Skeletal muscle satellite cell (primary cell): Measurements from ENCODE around the gene LCE3D.
"Not testable (repeated sequence)": the region's sequence is repeated elsewhere in the genome, so short reads cannot be mapped to it uniquely, and the experiment has no call there.

Experiments used
- H3K27me3 ChIP-seq: 2 replicates; pipeline ENCODE4 v1.7.0; 2013; ENCODE audit warnings: low read length; ENCODE audit not compliant: control insufficient read depth, insufficient read depth
- H3K36me3 ChIP-seq: 2 replicates; pipeline ENCODE4 v1.7.0; 2013; ENCODE audit warnings: mild to moderate bottlenecking, control low read depth, low read length; ENCODE audit not compliant: insufficient read depth
- H3K4me1 ChIP-seq: 2 replicates; pipeline ENCODE4 v1.7.0; 2013; ENCODE audit warnings: low read length; ENCODE audit not compliant: control insufficient read depth, insufficient read depth
- H3K4me2 ChIP-seq: 2 replicates; pipeline ENCODE4 v1.7.0; 2013; ENCODE audit warnings: mild to moderate bottlenecking, low read length
- H3K4me3 ChIP-seq: 2 replicates; pipeline ENCODE4 v1.7.0; 2013; ENCODE audit warnings: low read length
- H3K9ac ChIP-seq: 2 replicates; pipeline ENCODE4 v1.7.0; 2013; ENCODE audit warnings: mild to moderate bottlenecking, low read depth, low read length, moderate library complexity
- H3K9me3 ChIP-seq: replicated peaks from 2 replicates; pipeline ENCODE4 v1.7.0; 2013; ENCODE audit warnings: mild to moderate bottlenecking, control low read depth, low read length

Gene LCE3D

DNA sequence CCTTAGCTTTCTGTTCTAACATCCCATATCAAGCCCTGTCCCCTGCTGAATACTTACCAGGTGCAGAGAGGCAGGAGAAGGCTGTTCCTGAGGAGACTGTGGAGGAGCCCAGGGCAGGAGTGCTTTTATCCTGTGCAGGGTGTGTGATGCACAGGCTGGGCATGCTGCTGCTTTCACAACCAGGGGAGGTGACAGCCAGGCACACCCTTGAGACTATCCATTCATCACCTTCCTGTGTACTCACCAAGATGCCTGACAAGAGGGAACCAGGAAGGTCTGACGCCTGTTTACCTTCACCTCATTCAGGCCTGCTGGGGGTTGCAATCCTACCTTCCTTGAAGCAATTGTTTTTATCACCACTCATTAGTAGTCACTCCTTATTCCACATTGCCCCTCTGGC lies 13.6 kb downstream of the LCE3D start, which contains the start of gene LCE3E:
Gene LCE3E, minus strand, starts transcription at position 100 of the 400 bp plus-strand sequence. CDS start 572 bp downstream, outside the sequence.
- H3K9me3 ChIP-seq, result no peaks in the 10 kb centered on the region
- H3K4me1 ChIP-seq, result no peaks in the 10 kb centered on the region

DNA sequence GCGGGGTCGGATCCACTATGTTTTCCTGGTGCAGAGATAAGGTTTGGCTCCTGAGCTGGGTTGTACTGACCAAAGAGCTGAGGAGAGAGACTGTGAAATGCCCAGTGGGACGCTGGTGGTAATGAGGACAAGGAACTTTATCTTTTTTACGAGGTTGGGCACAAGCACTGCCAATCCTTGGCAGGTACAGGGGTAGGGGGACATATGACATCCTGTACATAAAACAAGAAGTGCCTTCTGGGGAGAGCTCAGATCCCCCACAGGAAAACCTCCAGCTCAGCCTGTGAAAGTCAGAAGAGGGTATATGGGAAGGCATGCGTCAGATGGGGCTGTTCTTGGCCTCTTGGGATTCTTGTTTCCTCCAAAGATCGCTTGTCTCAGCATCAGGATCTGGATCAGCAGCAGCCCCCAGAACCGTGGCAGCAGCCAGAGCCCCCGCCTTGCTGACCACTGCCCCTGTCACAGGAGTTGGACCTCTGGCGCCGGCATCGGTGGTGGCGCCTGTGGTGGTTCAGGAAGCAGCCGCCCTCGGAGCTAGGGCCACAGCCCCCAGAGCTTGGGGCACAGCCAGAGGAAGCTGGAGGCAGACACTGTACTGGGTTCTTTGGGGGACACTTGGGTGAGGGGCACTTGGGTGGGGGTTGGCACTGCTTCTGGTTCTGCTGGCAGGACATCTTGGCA lies 14.6 kb downstream of the LCE3D start:
- no peak overlapping the region for H3K4me2 ChIP-seq
- H3K36me3 ChIP-seq, result no peaks in the 10 kb centered on the region
- no peaks in the 10 kb centered on the region for H3K4me1 ChIP-seq
- no peak overlapping the region for H3K9ac ChIP-seq
- H3K4me3 ChIP-seq, result no peak overlapping the region
- H3K9me3 ChIP-seq, result no peaks in the 10 kb centered on the region
- H3K27me3 ChIP-seq, result no peaks in the 10 kb centered on the region

More for the DNA sequence above, 13.6 kb downstream of the LCE3D start, which contains the start of gene LCE3E:
- H3K36me3 ChIP-seq, result no peaks in the 10 kb centered on the region
- H3K4me3 ChIP-seq, result no peak within 1 kb of the TSS
- no peak within 1 kb of the TSS for H3K9ac ChIP-seq
- no peaks in the 10 kb centered on the region for H3K27me3 ChIP-seq
- H3K4me2 ChIP-seq, result no peak within 1 kb of the TSS

DNA sequence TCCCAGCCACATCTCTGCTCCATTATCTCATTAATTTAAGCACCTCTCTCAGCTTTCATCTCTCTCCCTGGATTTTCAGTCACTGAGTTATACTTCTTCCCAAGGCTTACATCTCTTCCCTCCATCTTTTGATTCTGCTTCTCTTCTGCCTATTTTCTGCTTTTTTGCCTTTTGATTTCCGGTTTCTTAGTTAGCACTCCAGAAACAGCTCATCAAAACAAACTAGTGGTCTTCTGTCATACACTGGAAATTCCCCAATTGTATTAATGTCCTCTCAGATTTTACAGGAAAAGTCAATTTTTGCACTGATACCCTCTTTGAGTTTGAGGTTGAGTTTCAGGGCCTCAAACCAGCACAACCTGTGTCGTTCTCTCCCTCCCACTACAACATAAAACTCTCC lies 15.2 kb downstream of the LCE3D start:
- Histone ChIP-seq H3K4me2 (no peak overlapping the region), H3K36me3 (no peaks in the 10 kb centered on the region), H3K9me3 (no peaks in the 10 kb centered on the region), H3K9ac (no peak overlapping the region), H3K4me1 (no peaks in the 10 kb centered on the region), H3K4me3 (no peak overlapping the region), H3K27me3 (no peaks in the 10 kb centered on the region)

DNA sequence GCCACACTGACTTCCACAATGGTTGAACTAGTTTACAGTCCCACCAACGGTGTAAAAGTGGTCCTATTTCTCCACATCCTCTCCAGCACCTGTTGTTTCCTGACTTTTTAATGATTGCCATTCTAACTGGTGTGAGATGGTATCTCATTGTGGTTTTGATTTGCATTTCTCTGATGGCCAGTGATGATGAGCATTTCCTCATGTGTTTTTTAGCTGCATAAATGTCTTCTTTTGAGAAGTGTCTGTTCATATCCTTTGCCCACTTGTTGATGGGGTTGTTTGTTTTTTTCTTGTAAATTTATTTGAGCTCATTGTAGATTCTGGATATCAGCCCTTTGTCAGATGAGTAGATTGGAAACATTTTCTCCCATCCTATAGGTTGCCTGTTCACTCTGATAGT lies 32.0 kb downstream of the LCE3D start:
- not testable (repeated sequence) for H3K4me3 ChIP-seq, H3K9ac ChIP-seq, H3K4me2 ChIP-seq, H3K36me3 ChIP-seq, H3K4me1 ChIP-seq, H3K27me3 ChIP-seq, H3K9me3 ChIP-seq

DNA sequence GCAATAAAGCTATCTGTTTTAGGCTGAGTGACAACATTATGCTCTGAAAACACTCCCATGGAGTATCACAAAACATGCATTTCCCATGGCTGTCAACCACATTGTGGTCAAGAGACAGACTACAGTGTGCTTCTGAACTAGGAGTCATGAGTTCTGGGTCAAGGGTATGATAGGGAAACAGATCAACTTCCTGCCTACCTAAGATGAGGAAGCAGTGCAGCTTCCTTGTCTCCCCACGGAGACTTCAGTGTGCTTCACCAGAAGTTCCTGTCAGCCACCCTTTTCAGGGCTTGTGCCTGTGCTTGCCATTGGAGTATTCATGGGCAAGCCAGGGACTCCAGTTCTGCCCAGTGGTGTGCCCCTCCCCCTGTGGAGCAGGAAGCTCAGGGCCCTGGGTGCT lies 33.6 kb downstream of the LCE3D start:
- no peaks in the 10 kb centered on the region for H3K36me3 ChIP-seq
- H3K9ac ChIP-seq, result no peak overlapping the region
- H3K27me3 ChIP-seq, result peaks cover 2% of the 10 kb centered on the region
- no peaks in the 10 kb centered on the region for H3K9me3 ChIP-seq
- H3K4me3 ChIP-seq, result no peak overlapping the region
- no peaks in the 10 kb centered on the region for H3K4me1 ChIP-seq
- H3K4me2 ChIP-seq, result no peak overlapping the region

DNA sequence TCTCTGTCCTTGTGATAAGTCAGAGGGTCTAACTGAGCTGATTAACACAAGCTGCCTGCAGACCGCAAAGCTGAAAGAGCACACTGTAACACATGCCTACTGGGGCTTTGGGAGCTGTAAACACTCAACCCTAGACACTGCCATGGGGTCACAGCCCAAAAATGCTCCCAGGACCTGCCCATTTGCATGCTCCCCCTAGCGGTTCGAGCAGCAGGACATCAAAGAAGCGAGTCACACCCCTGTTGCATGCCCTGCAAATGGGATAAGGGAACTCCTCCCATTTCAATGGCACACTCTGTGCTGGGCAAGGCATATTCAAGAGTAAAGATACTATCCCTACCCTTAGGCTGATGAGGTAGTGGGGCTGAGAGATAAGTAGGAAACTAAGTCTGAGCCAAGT lies 36.5 kb downstream of the LCE3D start:
- Histone ChIP-seq H3K36me3 (no peaks in the 10 kb centered on the region), H3K4me2 (no peak overlapping the region), H3K27me3 (peaks cover 4% of the 10 kb centered on the region), H3K4me3 (no peak overlapping the region), H3K4me1 (no peaks in the 10 kb centered on the region), H3K9me3 (no peaks in the 10 kb centered on the region), H3K9ac (no peak overlapping the region)

DNA sequence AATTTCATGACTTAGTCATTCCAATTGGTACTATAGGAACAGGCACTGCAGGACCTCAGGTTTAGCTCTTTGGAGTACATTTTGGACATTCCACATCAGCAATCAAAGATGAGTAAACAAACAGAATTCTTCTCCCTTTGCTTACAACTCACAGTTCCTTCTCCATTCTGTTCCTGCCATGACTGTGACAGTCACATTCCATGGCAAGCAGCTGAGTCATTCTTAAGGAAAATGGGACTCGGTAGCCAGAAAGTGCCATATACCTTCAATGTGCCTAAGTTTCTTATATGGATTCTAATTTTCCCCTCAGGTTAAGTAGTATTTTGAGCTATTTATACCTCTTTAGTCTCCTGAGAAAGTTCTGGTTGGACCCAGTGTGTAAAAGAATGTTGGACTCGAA lies 40.4 kb downstream of the LCE3D start:
- H3K27me3 ChIP-seq, result peaks cover 15% of the 10 kb centered on the region
- H3K9ac ChIP-seq, result no peak overlapping the region
- H3K4me2 ChIP-seq, result no peak overlapping the region
- H3K4me3 ChIP-seq, result no peak overlapping the region
- no peaks in the 10 kb centered on the region for H3K9me3 ChIP-seq
- no peaks in the 10 kb centered on the region for H3K4me1 ChIP-seq
- H3K36me3 ChIP-seq, result no peaks in the 10 kb centered on the region

DNA sequence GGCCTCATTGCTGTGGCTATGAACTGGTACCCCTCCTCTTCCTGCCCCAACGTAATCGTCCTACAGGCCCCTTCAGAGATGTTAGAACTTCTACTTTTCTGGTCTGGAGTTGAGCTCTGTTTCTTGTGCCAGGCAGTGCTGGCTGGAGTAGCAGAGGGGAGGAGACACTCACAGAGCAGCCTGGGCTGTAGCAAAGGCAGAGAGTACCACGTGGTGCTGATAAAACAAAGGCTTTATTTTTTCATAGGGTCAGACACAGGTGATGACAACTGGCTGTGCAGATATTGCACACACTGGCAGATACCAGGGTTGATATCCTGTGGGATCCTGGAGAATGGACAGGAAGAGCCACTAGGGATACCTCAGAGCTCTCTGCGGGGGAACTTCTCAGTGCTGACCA lies 42.8 kb downstream of the LCE3D start:
- no peaks in the 10 kb centered on the region for H3K9me3 ChIP-seq
- no peak overlapping the region for H3K4me2 ChIP-seq
- no peak overlapping the region for H3K4me3 ChIP-seq
- H3K4me1 ChIP-seq, result no peaks in the 10 kb centered on the region
- H3K27me3 ChIP-seq, result peaks cover 15% of the 10 kb centered on the region
- H3K9ac ChIP-seq, result no peak overlapping the region
- no peaks in the 10 kb centered on the region for H3K36me3 ChIP-seq

DNA sequence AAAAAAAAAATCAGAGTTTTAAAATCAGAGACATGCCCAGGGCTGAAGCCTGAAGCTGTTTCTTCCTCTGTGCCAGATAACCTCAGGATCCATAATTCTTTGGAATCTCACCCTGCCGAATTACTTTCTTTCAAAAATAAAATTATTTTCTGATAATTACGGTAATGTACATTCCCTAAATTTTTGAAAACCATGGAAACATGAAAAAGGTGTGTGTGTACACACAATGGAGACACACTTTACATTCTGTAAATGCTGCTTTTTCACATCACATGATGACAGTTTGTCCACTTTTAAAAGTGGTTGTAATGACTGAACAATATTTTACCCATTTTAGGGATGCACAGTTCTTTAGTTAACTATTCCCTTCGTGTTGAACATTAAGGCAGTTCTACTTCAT lies 44.5 kb downstream of the LCE3D start:
- H3K4me3 ChIP-seq, result no peak overlapping the region

DNA sequence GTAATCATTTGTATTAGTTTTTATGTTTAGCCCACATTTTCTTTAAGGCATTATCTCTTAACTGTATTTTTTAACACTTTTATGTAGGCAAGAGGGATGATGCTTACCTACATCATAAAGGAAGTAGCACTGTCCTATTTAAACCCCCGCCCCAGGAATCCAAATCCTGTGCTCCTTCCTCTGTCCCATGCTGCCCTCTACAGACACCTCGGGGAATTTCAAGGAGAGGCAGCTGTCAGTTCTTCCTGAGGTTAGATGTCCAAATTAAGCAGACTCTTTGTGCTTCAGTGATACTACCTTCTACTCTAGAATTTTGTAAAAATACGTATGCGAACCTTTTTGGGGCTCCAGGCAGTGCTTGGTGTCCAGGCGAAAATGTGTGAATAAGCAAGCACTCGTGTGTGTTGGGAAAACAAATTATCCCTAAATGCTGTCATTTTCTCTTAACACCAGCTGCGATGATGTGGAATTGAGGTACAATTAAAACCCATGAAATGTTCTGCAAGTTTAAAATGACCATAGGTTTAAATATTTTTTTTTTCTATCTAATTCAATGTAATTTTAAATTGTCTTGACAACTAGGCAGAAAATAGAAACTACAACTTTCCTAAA lies 46.9 kb downstream of the LCE3D start:
- Histone ChIP-seq H3K9ac (no peak overlapping the region), H3K36me3 (no peaks in the 10 kb centered on the region), H3K4me1 (no peaks in the 10 kb centered on the region), H3K9me3 (no peaks in the 10 kb centered on the region), H3K4me3 (no peak overlapping the region), H3K4me2 (no peak overlapping the region), H3K27me3 (peaks cover 7% of the 10 kb centered on the region)

More for the DNA sequence above, 44.5 kb downstream of the LCE3D start:
- H3K9ac ChIP-seq, result no peak overlapping the region
- peaks cover 13% of the 10 kb centered on the region for H3K27me3 ChIP-seq
- no peaks in the 10 kb centered on the region for H3K4me1 ChIP-seq
- no peaks in the 10 kb centered on the region for H3K36me3 ChIP-seq
- H3K4me2 ChIP-seq, result no peak overlapping the region
- H3K9me3 ChIP-seq, result no peaks in the 10 kb centered on the region
